Muscle layer of colon (tissue), 2 donors: ENCODE results near the gene AP3D1.

Source experiments
- H3K27ac ChIP-seq: one replicate; pipeline ENCODE4 v1.7.0; 2013; ENCODE audit warnings: low read depth, mild to moderate bottlenecking, low read length, moderate library complexity
- H3K27me3 ChIP-seq, 2 donors: one replicate each; pipeline ENCODE4 v1.7.0; 2013; ENCODE audit warnings: low read length in 2 of 2, mild to moderate bottlenecking in 2 of 2; ENCODE audit not compliant: insufficient read depth in 2 of 2, control insufficient read depth in 1 of 2
- H3K36me3 ChIP-seq: one replicate; pipeline ENCODE4 v1.7.0; 2013; ENCODE audit warnings: mild to moderate bottlenecking, low read length; ENCODE audit not compliant: insufficient read depth
- H3K4me1 ChIP-seq: one replicate; pipeline ENCODE4 v1.7.0; 2013; ENCODE audit warnings: mild to moderate bottlenecking, low read length; ENCODE audit not compliant: insufficient read depth
- H3K4me3 ChIP-seq, 2 donors: one replicate each; pipeline ENCODE4 v1.7.0; 2013; ENCODE audit warnings: low read length in 2 of 2, low read depth in 1 of 2, mild to moderate bottlenecking in 1 of 2, moderate library complexity in 1 of 2
- H3K9ac ChIP-seq: one replicate; pipeline ENCODE4 v1.7.0; 2013; ENCODE audit warnings: low read length
- H3K9me3 ChIP-seq: one replicate; pipeline ENCODE4 v1.7.0; 2013; ENCODE audit warnings: mild to moderate bottlenecking, low read length
- donor health status: abdominal sarcoma.
- donor health status: Adenocarcinoma of cecum.

The AP3D1 gene

DNA sequence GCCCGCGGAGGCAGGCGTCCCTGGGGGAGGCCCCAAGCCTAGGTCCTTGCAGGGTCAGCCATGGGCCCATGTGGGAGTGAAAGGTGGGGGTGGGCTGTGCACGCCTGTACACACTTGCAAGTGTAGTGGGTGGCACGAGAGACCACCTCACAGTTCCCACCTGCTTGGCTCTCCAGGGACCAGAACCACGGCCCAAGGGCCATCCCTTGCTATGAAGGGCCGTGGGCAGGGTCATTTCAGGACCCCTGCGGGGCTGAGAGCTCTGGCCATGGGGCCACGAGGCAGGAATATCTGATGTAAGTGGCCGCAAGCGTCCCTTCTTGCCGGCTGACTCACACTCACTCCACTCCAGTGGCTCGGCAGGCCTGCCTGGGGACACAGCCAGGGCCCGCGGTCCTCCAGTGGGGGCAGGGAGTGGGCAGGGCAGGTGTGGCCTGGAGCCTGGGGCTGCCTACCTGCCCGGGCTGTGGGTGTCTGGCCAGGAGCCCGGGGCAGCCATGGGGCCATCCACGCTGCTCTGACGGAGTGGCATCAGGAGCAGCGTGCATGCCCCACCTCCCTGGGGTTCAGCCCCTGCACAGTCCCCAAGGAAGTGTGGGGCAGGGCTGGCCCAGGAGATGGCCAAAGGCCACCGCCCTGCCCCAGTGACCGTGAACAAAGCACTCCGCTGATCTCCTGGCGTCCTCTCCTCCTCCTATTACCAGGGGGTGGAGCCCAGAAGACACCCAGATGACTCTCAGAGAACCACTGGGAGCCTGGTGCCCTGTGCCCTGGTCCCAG lies 91.8 kb downstream of the AP3D1 start:
- Histone ChIP-seq H3K9ac (peak overlapping the region; percentile 76), H3K9me3 (no peaks in the 10 kb centered on the region), H3K4me1 (peaks cover 39% of the 10 kb centered on the region), H3K27me3 (no peaks in the 10 kb centered on the region), H3K4me3 (peak overlapping the region in 1 of 2 donors; percentile 78), H3K36me3 (no peaks in the 10 kb centered on the region), H3K27ac (peak overlapping the region; percentile 100)

DNA sequence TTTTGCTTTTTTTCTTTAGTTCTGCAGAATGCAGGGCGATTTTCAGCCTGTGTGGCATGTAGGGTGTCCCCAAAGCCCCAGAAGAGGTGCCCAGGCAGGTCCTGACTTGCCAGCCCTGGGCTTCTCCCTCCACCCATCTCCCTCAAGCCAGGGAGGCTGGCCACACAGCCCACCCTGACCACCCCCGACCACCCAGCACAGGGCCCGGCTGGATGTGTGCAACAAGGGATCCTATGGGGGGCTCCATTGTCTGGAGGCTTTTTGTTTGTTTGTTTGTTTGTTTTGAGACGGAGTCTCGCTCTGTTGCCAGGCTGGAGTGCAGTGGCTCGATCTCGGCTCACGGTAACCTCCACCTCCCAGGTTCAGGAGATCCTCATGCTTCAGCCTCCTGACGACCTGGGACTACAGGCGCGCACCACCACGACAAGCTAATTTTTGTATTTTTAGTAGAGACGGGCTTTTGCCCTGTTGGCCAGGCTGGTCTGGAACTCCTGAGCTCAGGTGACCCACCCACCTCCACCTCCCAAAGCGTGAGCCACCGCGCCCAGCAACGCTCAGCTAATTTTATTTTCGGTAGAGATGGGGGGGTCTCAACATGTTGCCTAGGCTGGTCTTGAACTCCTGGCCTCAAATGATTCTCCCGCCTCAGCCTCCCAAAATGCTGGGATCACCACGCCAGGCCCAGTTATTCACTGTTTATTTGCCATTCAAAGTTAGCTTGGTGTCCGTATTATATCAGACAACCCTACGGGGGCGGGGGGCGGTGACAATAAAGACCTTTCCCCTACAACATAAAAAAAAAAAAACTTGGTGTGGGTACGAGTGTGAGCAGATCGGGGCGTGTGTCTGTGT lies 92.6 kb downstream of the AP3D1 start:
- Histone ChIP-seq H3K4me3 (no peak overlapping the region), H3K4me1 (peaks cover 39% of the 10 kb centered on the region)

DNA sequence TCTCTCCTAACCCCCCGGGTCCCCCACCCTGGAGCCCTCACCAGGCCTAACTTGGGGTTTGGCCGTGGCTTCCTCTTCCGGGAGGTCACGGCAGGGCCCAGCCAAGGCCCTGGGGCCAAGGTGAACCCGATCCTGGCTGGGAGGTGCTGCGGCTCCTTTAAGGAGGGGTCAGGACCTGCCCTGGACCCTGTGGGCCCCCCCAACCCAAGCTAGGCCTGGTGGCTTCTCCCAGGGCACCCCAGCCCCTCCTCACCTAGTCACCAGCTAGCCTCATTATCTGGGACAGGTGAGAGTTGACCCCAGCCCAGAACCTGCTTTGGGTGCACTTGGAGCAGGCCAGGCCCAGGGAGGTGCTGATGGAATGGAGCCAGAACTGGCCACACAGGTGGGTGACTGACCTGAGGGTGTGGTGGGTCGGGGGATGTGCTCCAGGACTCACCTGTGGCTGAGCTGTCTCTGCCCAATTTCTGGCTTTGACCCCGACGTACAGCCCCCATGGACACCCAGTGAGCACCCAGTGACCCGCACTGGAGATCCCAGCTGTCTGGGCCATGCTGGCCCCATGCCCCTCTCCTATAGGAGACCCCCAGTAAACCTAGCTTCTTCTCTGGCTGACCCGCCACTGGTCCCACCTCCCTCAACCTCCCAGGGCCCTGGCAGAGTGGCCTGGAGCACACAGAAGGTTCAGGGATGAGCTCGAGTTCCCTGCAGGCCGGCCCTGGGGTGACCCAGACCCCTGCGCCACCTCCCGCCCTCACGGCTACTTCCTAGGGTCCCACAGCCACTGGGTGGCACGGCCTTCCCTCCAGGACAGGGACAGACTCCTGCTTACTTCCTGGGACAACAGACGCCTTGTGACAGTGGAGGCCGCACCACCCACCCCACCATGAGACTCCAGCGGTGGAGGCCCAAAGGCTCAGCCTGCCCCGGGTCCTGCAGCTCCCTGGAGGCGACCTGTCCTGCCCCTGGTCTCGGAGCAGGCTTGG lies 93.6 kb downstream of the AP3D1 start:
- Histone ChIP-seq H3K4me1 (peaks cover 39% of the 10 kb centered on the region), H3K9me3 (no peaks in the 10 kb centered on the region), H3K36me3 (no peaks in the 10 kb centered on the region), H3K27me3 (no peaks in the 10 kb centered on the region), H3K4me3 (no peak overlapping the region), H3K27ac (peak overlapping the region; percentile 56), H3K9ac (no peak overlapping the region)

More for the DNA sequence above, 92.6 kb downstream of the AP3D1 start:
- peak overlapping the region; percentile 100 for H3K27ac ChIP-seq
- H3K9me3 ChIP-seq: no peaks in the 10 kb centered on the region
- H3K27me3 ChIP-seq: no peaks in the 10 kb centered on the region
- H3K9ac ChIP-seq: no peak overlapping the region
- H3K36me3 ChIP-seq: no peaks in the 10 kb centered on the region

DNA sequence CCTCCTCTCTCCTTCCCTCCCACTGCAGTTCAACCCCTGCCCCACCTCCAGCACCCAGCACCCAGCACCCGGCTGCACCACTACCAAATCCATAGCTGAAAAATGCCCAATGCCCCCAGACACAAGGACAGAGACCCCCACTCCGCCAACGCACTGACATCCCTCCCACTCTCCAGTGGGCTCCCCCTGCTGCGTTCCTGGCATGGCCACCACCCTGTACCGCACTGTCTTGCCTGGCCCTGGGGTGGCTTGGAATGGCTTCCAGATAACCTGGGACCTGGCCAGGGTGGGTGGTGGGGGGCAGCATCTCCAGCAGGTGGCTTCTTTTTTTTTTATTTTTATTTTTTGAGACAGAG lies 94.6 kb downstream of the AP3D1 start:
- Histone ChIP-seq H3K9me3 (no peaks in the 10 kb centered on the region), H3K4me1 (peaks cover 38% of the 10 kb centered on the region), H3K4me3 (no peak overlapping the region), H3K36me3 (no peaks in the 10 kb centered on the region), H3K9ac (no peak overlapping the region), H3K27me3 (no peaks in the 10 kb centered on the region), H3K27ac (peak overlapping the region; percentile 41)

DNA sequence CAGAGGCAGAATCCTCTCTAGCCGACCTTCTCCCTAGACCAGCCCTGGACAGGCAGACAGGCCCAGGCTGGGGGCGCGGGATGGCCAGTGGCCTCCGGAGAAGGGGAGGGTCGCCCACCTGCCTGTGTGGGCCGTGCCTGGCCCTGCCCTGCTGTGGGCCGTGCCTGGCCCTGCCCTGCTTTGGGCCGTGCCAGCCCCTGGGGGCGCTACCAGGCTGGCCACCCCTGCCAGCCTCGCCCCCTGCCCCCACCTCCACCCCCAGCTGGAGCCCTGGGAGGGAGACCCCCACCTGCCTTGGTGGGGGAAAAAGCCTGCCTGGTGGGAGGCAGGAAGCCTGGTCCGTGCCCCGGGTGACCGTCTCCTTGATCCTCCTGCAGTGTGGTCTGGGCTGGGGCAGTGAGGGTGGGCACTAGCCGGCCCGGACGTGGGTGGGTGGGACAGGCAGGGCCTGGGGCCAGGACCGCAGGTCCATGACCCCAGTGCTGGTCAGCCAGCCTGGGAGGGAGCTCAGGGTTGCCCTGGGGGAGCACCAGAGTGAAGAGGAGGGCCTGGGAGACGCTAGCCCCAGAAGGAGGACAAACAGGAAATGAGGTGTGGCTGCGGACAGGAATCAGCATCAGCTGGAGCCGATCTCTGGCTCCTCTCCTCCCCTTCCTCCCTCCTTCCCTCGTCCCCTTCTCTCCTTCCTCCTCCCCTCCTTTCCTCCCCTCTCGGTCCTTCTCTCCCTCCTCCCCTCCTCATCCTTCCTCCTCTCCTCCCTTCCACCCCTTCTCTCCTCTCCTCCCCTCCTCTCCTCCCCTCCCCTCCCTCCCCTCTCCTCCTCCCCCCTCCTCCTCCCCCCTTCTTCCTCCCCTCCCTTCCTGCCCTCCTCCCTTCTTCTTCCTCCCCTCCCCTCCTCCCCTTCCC lies 95.2 kb downstream of the AP3D1 start:
- Histone ChIP-seq H3K4me3 (peak overlapping the region; percentile 2 to 38), H3K9me3 (no peaks in the 10 kb centered on the region), H3K9ac (peak overlapping the region; percentile 57), H3K4me1 (peaks cover 43% of the 10 kb centered on the region), H3K27ac (peak overlapping the region; percentile 95), H3K36me3 (no peaks in the 10 kb centered on the region), H3K27me3 (no peaks in the 10 kb centered on the region)

DNA sequence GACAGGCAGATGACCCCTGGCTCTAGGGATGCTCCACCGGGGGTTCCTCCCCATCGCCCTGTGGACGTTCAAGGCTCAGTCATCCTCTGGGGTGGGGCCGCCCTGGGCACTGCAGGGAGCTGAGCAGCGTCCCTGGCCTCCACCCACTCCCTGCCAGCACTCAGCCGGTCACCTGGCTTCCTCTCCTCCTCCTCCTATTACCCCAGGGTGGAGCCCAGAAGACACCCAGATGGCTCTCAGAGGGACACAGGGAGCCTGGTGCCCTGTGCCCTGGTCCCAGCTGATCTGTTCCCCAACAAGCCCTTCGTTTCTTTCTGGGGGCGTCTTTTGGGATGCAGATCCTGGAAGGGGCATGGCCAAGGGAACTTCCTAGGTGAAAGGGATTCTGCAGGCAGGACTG lies 96.6 kb downstream of the AP3D1 start:
- Histone ChIP-seq H3K27me3 (no peaks in the 10 kb centered on the region), H3K27ac (no peak overlapping the region), H3K36me3 (no peaks in the 10 kb centered on the region), H3K9ac (no peak overlapping the region), H3K9me3 (no peaks in the 10 kb centered on the region), H3K4me3 (no peak overlapping the region), H3K4me1 (peaks cover 32% of the 10 kb centered on the region)

DNA sequence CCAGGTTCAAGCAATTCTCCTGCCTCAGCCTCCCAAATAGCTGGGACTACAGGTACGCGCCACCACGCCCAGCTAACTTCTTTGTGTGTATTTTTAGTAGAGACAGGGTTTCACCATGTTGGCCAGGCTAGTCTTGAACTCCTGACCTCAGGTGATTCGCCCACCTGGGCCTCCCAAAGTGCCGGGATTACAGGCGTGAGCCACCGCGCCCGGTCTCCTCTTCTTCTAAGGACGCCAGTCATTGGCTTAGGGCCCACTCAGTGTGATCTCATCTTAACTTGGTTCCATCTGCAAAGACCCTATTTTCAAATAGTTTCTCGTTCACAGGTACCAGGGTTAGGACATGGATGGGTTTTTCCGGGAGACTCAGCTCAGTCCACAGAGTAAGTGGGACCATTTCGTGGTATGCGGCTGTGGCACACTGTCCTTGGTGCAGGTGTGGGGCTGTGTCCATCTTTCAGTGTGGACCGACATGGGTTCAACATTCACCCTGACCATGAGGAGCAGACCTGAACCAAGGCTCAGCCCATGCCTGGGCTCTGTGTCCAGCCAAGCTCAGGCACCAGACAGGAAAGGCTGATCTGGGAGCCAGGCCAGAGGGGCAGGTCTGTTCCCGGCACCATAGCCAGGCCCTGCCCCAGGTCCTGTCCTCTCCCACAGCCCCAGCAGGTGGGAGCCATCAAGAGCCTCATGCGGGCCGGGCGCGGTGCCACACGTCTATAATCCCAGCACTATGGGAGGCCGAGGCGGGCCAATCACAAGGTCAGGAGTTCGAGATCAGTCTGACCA lies 97.6 kb downstream of the AP3D1 start:
- Histone ChIP-seq H3K36me3 (peaks cover 7% of the 10 kb centered on the region), H3K4me3 (no peak overlapping the region), H3K9me3 (no peaks in the 10 kb centered on the region), H3K4me1 (peaks cover 32% of the 10 kb centered on the region), H3K9ac (no peak overlapping the region), H3K27ac (peak overlapping the region; percentile 4), H3K27me3 (no peaks in the 10 kb centered on the region)

DNA sequence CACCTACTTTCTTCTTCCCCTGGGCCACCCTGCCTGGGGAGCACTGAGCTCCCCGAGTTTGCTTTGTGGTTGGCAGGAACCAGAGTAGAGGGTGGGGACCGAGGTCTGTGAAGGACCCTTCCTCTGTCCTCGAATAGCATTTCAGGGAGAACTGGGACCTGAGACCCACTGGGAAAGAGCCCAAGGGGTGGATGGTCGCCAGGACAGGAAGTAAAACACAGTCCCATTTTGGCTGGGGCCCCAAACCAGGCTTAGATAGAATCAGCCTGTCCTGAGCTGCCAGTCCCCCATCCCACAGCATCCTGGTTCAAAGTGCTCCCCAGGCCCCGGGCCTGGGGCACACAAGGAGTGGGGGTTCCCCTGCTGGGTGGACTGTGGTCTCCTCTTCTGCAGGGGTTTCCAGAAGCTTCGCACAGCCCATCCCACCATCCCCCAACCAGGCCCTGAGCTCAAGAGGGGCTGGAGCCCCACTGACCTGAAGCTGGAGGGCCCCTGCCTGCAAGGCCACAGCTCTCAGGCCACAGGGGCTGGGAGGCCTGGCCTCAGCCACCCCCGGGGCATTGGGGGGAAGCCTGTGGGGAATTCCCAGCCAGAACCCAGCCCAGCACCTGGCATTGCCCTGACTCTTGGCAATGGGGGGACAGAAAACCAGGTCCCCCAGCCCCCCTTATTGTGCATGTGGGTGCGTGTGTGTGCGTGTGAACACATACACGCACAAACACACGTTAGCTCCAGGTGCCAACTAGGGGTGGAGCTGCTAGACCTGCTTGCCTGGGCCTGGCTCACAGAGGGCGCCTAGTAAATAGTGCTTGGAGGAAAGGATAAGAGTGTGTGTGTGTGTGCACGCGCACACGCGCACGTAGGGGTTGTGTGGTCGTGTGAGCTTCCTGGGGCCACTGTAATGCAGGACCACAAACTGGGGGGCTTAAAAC lies 99.3 kb downstream of the AP3D1 start:
- Histone ChIP-seq H3K9me3 (no peaks in the 10 kb centered on the region), H3K36me3 (peaks cover 11% of the 10 kb centered on the region), H3K4me3 (peak overlapping the region; percentile 61 to 66), H3K9ac (no peak overlapping the region), H3K27ac (peak overlapping the region; percentile 84), H3K27me3 (no peaks in the 10 kb centered on the region), H3K4me1 (peaks cover 49% of the 10 kb centered on the region)

DNA sequence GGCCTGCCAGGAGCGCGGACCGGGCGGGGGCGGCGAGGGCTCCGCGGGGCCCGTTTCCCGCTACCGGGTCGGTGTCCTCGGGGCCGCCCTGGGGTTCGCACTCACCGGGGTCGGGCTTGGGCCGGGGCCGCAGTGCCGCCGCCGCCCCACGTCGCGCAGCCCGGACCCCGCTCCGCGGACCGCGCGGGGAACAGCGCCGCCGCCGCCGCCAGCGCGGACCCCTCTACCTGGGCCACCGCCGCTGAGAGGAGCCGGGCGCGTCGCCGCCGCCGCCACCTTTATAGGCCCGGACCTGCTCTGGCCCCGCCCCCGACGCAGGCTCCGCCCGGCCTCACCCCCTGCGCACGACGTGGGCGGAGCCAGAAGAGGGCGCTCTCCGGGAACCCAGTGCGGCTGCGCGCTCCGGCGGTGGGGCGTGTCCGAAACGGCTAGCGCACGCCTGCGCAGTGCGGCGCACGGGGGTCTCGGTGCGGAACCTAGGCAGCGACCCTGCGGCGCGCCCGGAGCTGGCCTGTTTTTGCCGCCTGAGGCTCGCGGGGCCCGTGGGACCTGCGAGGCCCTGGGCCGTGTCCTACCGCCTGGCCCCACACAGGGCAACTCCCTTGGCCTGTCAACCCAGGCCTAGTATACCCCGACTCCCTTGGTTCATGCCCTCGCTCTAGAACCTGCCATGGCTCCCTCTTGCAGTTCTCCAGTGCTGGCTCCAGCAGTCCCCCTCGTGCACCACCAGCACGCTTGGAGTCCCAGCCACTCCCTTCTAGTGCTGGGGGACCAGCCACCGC lies 100.2 kb downstream of the AP3D1 start, which contains the start of gene MKNK2:
Gene MKNK2, minus strand, starts transcription at position 254 of the 782 bp plus-strand sequence. CDS start 393 bp downstream, outside the sequence.
- peak within 1 kb of the TSS; percentile 91 for H3K9ac ChIP-seq
- H3K27ac ChIP-seq: peak within 1 kb of the TSS; percentile 84
- H3K4me1 ChIP-seq: peaks cover 54% of the 10 kb centered on the region
- no peaks in the 10 kb centered on the region for H3K27me3 ChIP-seq
- peak within 1 kb of the TSS; percentile 66 to 86 for H3K4me3 ChIP-seq
- H3K36me3 ChIP-seq: peaks cover 11% of the 10 kb centered on the region
- H3K9me3 ChIP-seq: no peaks in the 10 kb centered on the region
